Measurements from ENCODE around the gene EPPIN.

Gene EPPIN

GRCh38 chr20:45539382-45539781 lies 7.8 kb downstream of the EPPIN start, which contains the start of gene WFDC6:
TSS of gene WFDC6 (minus strand) at chr20:45539482. CDS start at chr20:45539407, 75 bp downstream.
- DNase-seq (ENCODE audit: low read depth in 2 of 3, low spot score in 1 of 3), result no peak

- no peak for DNase-seq (ENCODE audit: low read depth in 2 of 3, low spot score in 1 of 3)
These were observed 8.9 kb downstream of the EPPIN start for GRCh38 chr20:45538209-45538799.

DNA sequence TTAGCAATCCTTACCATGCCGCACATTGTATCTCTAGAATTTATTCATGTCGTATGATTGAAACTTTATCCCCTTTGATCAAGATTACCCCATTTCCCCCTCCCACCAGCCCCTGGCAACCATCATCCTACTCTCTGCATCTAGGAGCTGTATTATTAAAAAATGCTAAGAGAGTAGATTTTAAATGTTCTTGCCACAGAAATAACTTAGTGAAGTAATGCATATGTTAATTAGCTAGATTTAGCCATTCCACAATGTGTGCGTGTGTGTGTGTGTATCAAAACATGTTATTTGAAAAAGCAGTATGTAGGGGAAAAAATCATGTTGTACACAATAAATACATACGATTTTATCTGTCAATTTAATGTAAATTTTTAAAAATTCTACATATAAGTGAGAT lies 19.9 kb downstream of the EPPIN start:
- DNase-seq (ENCODE audit: low read depth in 2 of 3, low spot score in 1 of 3), result no peak

DNA sequence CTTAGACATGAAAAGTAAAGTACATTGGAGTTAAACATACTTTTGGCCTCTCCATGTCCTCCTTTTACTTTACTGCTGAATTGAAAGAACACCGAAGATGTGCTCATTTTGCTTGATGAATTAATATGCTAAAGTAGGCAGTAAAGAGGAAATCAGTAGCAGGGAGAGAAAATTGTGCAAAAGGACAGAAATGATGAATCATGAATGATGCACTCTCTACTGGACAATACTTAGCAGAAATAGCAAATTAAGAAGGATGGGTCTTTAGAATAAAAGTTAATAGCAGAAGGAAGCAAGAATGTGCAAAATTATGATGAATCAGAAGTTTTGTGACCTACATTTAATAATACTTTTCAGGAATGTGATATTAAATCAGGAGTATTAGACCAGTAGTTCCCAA lies 23.4 kb downstream of the EPPIN start:
- DNase-seq (ENCODE audit: low read depth in 2 of 3, low spot score in 1 of 3), result no peak

GRCh38 chr20:45518282-45518681 lies 28.9 kb downstream of the EPPIN start:
- DNase-seq (ENCODE audit: low read depth in 2 of 3, low spot score in 1 of 3), result no peak

DNA sequence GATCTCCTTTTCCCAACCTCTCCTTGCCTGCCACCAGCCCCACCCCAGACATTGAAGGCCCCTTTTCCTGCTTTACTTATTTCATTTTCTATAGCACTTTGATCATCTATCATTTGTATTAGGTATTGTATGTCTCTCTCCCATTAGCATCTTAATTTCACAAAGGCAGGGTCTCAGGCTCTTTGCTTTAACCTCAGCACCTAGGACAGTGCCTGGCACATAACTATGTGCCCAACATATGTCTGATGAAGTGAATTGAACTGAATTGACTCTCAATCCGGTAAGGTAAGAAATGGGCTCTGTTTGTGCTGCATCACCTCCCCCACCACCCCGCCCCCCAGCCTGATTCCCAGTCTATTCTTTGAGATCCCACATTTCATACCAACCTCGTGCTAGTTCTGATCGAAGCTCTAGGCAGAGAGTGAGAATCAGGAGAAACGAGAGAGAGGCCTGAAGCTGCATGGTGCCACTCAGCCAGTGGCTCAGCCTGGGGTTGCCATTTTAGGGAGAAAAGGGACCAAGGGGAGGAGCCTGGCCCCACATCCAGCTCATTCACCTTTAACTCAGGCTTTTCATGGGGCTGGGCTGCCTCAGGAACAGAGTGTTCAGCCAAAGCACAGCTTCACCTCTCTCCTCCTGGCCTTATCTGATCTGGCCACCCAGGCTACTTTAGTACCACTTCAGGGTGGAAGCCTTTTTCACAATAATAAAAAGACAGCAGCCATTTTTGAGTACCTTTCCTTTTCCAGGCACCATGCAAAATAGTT lies 31.9 kb downstream of the EPPIN start, which contains the start of gene SPINT3:
Gene SPINT3 (minus strand): TSS at position 476 of the 767 bp plus-strand sequence. CDS start 14 bp downstream, at position 462.
- no peak for DNase-seq (ENCODE audit: low read depth in 2 of 3, low spot score in 1 of 3)

DNA sequence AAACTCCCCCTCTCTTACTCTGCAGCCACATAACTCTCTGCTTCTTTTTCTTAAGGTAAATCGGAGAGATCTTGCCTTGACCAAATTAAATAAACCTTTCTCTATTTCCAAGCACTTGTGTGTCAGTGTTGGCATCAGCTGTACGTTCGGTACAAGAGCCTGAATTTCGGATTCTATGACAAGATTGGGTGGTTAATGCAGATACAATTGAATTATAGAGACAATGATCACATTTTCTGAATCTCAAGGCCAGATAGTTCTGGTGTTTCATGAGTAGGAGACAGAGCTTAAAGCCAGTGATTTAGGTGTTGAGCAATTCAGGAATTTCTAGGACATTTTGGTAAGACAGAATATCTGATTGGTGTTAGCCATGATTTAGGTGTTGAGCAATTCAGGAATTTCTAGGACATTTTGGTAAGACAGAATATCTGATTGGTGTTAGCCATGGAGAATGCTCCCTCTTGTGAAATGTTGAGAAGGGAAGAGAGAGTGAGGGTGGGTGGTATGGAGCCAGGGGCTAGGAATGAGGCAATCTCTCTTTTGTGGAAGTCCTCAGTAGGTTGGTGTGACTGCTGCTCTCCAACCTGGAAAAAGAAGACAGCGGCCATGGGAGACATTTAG lies 36.8 kb downstream of the EPPIN start:
- no peak for DNase-seq (ENCODE audit: low read depth in 2 of 3, low spot score in 1 of 3)

DNA sequence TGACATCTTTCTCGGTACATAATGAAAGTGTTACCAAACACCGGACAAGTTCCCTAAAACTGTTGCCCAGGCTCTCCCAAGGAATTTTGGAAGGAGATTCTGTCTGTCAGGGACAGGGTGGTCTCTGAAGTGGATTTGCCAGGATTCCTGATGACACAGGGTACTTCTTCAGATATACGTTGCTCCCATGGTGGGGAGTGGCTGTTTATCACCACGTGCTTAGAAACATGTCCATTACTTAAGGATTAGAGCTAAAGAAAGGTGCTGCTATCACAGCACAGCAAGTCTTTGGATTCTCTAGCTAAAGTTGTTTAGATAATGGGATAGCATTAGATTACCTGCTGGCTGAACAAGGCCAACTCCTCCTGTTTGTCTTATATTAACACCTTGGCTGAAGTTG lies 38.1 kb downstream of the EPPIN start:
- no peak for DNase-seq (ENCODE audit: low read depth in 2 of 3, low spot score in 1 of 3)

DNA sequence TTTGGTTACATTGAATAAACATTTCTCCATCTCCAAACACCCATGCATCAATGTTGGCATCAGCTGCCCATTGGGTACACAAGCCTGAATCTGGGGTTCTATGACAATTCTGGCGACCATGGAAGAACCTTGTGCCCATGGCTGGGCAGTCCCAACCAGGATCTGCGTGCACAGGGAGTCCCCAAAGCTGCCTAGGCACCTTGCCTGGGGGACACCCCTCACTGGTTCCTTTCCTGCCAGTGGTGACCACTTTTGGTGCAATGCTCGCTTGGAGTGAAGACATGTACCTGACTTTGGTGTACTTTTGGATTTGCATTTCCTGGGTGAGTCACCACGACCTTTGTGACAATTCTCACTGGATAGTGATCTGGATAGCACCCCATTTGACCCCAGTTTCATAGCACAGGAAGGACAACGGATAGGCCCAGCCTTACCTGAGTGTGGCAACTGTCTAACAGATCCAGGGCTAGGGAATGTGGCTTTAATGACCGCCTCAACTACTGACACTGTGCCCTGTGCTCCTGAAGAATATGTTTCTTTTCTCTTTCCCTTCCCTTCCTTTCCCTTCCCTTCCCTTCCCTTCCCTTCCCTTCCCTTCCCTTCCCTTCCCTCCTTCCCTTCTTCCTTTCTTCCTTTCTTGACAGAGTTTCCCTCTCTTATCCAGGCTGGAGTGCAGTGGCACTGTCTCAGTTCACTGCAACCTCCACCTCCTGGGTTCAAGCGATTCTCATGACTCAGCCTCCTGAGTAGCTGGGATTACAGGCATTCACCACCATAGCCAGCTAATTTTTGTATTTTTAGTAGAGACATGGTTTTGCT lies 38.9 kb downstream of the EPPIN start:
- no peak for DNase-seq (ENCODE audit: low read depth in 2 of 3, low spot score in 1 of 3)

GRCh38 chr20:45507011-45507820 lies 40.0 kb downstream of the EPPIN start:
- DNase-seq (ENCODE audit: low read depth in 2 of 3, low spot score in 1 of 3), result no peak

DNA sequence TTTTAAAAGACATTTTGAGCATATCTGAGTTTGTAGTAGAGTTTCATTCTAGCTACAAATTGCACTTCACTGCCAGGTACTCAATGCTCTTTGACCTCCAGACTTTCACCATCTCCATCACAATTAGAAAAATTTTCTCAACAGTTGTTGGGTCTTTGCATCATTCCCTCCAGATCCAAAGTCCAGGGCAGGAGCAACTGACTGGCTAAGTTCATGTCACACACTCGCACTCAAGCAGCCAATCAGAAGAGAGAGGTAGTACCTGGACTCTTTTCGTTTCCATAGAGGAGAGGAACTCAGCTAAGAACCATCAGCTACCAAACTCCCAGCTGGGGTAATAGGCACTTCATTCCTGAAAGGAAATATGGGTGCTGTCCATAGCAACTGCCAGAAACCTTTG lies 40.8 kb downstream of the EPPIN start:
- DNase-seq (ENCODE audit: low read depth in 2 of 3, low spot score in 1 of 3), result no peak

GRCh38 chr20:45503403-45503802 lies 43.8 kb downstream of the EPPIN start:
- no peak for DNase-seq (ENCODE audit: low read depth in 2 of 3, low spot score in 1 of 3)

DNA sequence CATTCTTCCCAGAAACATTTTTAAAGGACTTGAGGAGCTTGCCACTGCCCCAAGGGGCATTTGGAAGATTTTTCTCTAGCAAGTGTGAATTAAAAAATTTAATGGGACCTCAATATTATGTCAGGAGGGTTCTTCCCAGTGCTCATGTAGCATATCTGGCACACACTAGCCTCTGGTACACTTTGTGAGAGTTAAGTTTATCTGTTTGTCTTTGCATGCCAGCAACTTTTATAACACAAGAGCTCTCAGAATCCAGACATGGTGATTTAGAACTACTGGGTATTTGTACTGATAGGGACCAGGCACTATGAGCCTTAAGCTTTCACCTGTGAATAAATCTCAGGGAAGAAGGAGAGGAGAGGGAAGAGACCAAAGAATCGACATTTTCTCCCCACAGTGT lies 44.6 kb downstream of the EPPIN start:
- no peak for DNase-seq (ENCODE audit: low read depth in 2 of 3, low spot score in 1 of 3)

DNA sequence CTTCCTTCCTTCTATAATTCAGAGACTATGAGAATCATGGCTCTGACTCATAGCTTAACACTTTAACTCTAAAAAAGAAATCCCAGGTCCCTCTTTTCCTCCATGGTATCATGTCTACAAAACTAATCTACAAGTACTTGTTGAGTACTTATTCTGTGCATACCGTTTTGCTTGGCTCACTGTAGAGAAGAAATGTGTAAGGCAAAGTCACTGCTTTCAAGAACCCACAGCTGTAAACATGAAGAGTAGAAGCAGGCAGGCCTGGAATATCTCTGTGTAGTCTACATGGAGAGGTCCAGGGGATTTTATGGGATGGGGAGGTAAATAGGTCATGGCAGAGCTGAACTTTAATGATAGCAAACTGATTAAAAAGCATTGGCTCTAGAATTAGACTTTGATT lies 45.6 kb downstream of the EPPIN start:
- no peak for DNase-seq (ENCODE audit: low read depth in 2 of 3, low spot score in 1 of 3)

DNA sequence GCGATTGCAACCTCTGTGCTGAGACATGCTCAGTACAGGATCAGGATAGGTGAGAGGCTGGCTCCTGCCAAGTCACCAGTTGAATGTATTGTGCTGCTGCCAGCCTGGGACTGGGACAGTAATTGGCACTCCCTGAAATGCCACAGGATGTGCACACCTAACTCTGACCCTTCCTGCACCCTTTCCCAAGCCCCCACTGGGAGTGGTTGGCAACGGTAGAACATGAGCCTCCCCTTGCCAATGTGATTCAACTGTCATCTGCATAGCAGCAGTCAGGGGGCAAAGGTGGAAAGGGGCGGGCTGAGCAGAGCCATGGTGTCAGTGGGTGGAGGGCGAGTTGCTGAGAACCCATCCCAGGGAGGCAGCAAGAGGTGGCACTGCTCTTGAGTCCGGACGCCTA lies 47.2 kb downstream of the EPPIN start:
- DNase-seq (ENCODE audit: low read depth in 2 of 3, low spot score in 1 of 3), result no peak

DNA sequence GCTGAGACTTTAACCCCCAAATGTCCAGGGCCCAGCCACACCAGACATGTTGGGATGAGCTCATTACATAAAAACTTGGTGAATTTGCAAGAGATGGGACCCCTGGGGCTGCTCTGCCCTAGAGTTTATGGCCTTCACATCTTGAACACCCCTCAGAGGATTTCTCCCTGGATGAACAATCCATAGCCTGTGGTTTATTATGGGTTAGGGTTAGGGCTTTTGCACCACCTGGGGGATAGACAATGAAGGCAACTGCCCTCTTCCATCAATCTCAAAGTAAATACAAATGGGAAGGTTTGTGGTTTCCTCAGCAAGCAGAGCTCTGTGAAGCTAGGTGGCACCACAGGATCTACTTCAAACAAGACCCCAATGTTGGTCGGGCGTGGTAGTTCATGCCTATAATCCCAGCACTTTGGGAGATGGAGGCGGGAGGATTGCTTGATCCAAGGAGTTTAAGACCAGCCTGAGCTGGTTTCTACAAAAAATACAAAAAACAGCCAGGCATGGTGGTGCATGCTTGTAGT lies 49.2 kb downstream of the EPPIN start:
- no peak for DNase-seq (ENCODE audit: low read depth in 2 of 3, low spot score in 1 of 3)

DNA sequence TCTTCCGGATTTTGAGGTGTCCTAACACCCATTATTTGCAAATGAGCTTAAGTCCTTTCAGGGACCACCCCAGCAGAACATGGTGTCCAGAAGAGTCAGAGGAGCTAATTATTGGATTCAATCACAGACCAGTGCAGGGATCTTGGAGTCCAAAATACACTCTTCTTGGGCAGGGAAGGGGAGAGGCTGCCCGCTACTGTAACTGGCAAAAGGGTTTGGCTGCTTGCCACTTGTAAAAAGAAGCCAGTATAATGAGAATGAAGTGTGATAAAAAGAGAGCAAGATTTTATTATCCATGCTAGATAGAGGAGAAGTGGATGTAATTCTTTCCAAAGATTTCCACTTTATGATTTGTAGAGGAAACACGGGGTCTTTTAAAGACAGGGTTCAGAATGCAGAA lies 51.0 kb downstream of the EPPIN start:
- DNase-seq (ENCODE audit: low read depth in 2 of 3, low spot score in 1 of 3), result no peak

GRCh38 chr20:45495501-45495941 lies 51.7 kb downstream of the EPPIN start:
- DNase-seq (ENCODE audit: low read depth in 2 of 3, low spot score in 1 of 3), result no peak
